ENCODE data around the gene EPS8.

DNA sequence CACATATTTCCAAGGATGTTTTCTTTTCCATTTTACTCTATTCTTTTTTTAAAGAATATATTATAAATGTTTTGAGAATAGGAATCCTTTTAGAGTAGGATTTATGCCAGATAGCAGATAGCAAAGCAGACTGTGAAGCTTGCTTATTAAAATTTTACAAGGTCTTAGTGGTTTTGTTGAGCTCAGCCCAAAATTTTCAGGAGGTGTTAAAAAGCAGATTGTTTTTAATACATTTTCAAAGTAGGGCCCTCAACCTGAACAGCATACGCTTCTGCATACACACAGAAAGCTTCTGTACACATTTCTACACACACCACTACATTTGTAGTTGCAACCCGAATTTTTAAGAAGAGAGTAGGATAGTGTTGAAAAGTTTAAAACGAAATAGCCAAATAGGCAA is 151.0 kb downstream of the EPS8 start:
- TF ChIP-seq CTCF (IDR thresholded peaks at IDR 0.05) (no peak), POLR2A (IDR thresholded peaks at IDR 0.05) (no peak), POLR2AphosphoS5 (IDR thresholded peaks at IDR 0.05; ENCODE audit: insufficient read depth in 1 of 2, low read depth in 1 of 2) (no peak)

Data from vagina (tissue), 2 donors.